Heart left ventricle (tissue), 13 donors: ENCODE results near the gene KCNN3.

ENCODE experiments used
- POLR2A ChIP-seq, 2 donors: fragments of 450-650 bp; IDR thresholded peaks; one replicate each; pipeline ENCODE4 v1.6.1; 2017; ENCODE audit warnings: antibody characterized with exemption in 2 of 2, mild to moderate bottlenecking in 2 of 2, moderate library complexity in 2 of 2
- TF ChIP-seq, protein P1 (sequence below), 12 donors: fragments of 200-600 bp; sonication (generic) in 4 of 12; IDR thresholded peaks; one replicate each; pipeline versions ENCODE4 v1.5.0 to v1.8.0; 2018 to 2022; ENCODE audit warnings: antibody characterized with exemption in 12 of 12, mild to moderate bottlenecking in 5 of 12
- donor health status: ischemic (EF 13 %, LVEDD 7.1; RV severe dilation, severe dysfunction).
- donor health status: DM: no; HTN: yes; CAD: no.
- donor health status: DM: no; HTN: no; CAD: no.
- donor health status: ischemic (EF 25% LVEDD 6.9; RV normal size, moderate dysfunction).
- donor health status: ischemic (EF 25% LVEDD 5.7; RV mildly dilated, moderate dysfunction).
- donor health status: ischemic (EF 35%, LVEDD 5.7; RV mildly dilated, moderate dysfunction).
- donor health status: nonischemic (EF 11% LVEDD 7.7; RV severe dilation, severe dysfunction).
- donor health status: DM: yes; HTN: yes; CAD: no.
- donor health status: PGD.
- donor health status: ischemic (EF 29% LVEDD 5.4; RV normal size, mild dysfunction).
- donor health status: nonischemic (EF 23%, LVEDD 6.1; RV moderate dilation, normal function).

- TF ChIP-seq POLR2A (IDR thresholded peaks at IDR 0.05) = no peak
- TF ChIP-seq, protein P1, sequence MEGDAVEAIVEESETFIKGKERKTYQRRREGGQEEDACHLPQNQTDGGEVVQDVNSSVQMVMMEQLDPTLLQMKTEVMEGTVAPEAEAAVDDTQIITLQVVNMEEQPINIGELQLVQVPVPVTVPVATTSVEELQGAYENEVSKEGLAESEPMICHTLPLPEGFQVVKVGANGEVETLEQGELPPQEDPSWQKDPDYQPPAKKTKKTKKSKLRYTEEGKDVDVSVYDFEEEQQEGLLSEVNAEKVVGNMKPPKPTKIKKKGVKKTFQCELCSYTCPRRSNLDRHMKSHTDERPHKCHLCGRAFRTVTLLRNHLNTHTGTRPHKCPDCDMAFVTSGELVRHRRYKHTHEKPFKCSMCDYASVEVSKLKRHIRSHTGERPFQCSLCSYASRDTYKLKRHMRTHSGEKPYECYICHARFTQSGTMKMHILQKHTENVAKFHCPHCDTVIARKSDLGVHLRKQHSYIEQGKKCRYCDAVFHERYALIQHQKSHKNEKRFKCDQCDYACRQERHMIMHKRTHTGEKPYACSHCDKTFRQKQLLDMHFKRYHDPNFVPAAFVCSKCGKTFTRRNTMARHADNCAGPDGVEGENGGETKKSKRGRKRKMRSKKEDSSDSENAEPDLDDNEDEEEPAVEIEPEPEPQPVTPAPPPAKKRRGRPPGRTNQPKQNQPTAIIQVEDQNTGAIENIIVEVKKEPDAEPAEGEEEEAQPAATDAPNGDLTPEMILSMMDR (IDR thresholded peaks at IDR 0.05) = no peak
These were observed 43.2 kb upstream of the KCNN3 start for GRCh38 chr1:154913273-154913672.
